Measurements from ENCODE around the gene OPCML.

DNA sequence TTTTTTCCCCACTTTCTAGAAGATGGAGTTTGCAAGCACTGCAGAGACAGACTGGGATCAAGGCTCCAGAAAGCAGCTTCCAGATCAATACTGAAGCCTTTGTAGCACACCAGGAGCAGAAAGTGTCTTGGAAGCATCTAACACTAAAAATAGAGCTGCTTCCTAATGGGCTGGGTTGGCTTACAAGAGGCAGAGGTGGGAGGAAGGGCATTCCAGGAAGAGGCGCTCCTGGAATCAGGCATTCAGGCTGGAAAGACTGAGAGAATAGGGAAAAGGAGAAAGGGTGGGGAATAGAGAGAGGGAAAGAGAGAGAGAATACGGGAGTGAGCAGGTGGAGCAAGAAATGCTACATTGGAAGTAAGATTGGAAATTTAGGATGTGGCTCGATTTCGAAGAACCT is 395.9 kb downstream of the OPCML start:
- TF ChIP-seq, protein P1, sequence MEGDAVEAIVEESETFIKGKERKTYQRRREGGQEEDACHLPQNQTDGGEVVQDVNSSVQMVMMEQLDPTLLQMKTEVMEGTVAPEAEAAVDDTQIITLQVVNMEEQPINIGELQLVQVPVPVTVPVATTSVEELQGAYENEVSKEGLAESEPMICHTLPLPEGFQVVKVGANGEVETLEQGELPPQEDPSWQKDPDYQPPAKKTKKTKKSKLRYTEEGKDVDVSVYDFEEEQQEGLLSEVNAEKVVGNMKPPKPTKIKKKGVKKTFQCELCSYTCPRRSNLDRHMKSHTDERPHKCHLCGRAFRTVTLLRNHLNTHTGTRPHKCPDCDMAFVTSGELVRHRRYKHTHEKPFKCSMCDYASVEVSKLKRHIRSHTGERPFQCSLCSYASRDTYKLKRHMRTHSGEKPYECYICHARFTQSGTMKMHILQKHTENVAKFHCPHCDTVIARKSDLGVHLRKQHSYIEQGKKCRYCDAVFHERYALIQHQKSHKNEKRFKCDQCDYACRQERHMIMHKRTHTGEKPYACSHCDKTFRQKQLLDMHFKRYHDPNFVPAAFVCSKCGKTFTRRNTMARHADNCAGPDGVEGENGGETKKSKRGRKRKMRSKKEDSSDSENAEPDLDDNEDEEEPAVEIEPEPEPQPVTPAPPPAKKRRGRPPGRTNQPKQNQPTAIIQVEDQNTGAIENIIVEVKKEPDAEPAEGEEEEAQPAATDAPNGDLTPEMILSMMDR (conservative IDR thresholded peaks at IDR 0.05): no peak
- no peak for TF ChIP-seq EZH2 (IDR thresholded peaks at IDR 0.05; ENCODE audit: low read depth)

All from PC-9 (cell line).